GM23248 (cell line): ENCODE data around the gene GLG1.
"Not testable (repeated sequence)": the region's sequence is repeated elsewhere in the genome, so short reads cannot be mapped to it uniquely, and the experiment has no call there.

ENCODE experiments used
- EZH2 ChIP-seq: fragments of 200-600 bp; sonication (generic); IDR thresholded peaks from 2 replicates; pipeline ENCODE4 v1.6.1; 2018; ENCODE audit warnings: antibody characterized with exemption, mild to moderate bottlenecking; ENCODE audit not compliant: insufficient read depth, poor library complexity, severe bottlenecking
- EZH2phosphoT487 ChIP-seq: fragments of 200-600 bp; sonication (generic); IDR thresholded peaks from 2 replicates; pipeline ENCODE4 v1.6.1; 2018; ENCODE audit warnings: antibody characterized with exemption, moderate library complexity, mild to moderate bottlenecking, low read depth; ENCODE audit not compliant: insufficient read depth

DNA sequence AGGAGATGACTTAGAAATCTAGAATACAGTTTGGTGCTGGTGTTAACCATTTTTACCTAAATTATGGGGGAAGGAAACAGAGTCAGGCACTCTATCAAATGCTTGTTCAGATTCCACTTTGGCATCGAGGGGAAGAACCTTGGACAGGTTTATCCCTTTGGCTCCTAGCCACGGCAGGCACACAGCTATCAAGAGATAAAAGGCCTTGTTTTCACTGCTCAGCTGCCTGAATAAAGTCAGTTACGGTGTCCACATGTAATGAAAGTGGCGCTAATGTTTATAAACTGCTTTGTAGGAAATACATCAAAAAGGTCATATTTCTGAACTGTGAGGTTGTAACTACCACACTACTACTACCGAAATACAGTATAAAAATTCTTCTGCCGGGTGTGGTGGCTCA, 66.3 kb downstream of the GLG1 start:
- not testable (repeated sequence) for TF ChIP-seq EZH2phosphoT487, EZH2
